VCaP (cell line): ENCODE results near the gene SLC19A1.

ENCODE experiments used
- H3K27ac ChIP-seq: fragments of 450-650 bp; 2 replicates; pipeline ENCODE4 v1.5.1; 2017
- CTCF ChIP-seq: fragments of 450-650 bp; conservative IDR thresholded peaks from 2 replicates; pipeline ENCODE4 v1.5.1; 2017; ENCODE audit warnings: mild to moderate bottlenecking, moderate library complexity

The SLC19A1 gene

GRCh38 chr21:45473496-45474322 lies 68.5 kb downstream of the SLC19A1 start:
- no peak overlapping the region for H3K27ac ChIP-seq
- no peak for TF ChIP-seq CTCF

DNA sequence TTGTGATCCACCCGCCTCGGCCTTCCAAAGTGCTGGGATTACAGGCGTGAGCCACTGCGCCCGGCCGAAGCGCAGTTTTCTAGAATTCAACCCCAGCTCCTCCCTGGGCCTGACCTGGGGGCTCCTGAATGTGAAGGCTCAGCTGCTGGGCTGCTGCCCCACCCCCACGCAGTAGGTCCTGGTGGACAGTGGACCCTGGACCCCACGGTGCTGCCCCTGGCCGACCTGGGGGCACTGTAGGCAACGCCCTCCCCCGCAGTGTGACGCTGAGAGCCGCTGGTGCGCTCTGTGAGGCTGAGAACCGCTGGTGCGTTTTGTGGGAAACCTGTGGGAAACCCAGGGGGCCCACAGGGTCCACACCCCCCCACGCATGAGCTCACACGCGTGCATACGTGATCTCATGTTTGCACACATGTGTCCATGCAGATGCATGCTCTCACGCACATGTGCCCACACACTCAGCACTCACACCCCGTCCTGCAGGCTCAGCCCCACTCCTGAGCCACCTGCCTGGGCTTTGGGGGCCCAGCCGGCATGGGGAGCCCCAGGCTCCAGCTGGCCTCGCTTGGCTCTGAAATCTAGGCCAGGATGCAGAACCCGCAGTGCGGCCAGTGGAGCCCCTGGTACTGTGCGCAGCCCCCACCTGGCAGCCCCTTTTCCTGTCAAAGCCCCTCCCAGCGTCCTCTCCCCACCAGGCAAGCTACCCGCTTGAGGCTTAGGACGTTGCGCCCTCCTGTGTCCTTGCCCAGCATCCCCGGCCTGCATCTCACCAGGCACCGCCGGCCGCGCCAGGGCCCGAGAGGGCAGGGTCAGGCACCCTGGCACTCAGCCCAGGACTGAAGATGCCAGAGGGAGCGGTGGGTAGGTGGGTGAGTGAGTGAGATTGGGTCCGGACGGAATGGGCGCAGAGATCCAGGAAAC lies 69.5 kb downstream of the SLC19A1 start:
- TF ChIP-seq CTCF = no peak
- no peak overlapping the region for H3K27ac ChIP-seq

DNA sequence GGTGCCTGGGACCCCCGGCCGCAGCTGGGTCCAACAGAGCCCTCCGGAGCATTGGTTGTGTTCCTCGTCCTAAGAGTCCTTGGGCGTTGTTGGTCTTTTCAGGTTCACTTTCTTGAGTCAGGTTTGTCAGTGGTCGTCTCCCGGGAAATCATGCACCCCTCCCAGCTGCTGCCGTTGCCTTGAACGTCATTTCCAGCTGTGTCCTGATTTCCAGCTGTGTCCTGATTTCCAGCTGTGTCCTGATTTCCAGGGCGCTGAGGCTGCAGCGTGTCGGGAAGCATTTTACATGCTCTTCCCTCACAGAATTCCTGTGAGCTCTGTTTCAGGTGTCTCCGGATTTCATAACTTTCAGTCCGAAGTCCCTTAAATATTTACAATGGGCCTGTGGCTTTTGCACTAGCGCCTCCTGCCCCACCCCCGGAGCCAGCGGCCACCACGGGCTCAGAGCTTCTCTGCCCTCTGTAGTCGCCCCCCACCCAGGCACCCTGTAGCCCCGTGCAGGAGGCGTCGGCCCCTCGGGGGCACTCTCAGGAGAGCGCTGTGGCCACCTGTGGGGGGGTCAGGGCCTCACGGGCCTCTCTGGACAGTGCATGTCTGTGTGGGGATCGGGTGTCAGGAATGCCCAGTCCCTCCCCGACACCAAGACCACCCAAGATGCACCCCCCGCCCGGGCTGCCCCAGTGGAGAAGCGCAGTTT lies 70.6 kb downstream of the SLC19A1 start:
- H3K27ac ChIP-seq = no peak overlapping the region
- no peak for TF ChIP-seq CTCF

DNA sequence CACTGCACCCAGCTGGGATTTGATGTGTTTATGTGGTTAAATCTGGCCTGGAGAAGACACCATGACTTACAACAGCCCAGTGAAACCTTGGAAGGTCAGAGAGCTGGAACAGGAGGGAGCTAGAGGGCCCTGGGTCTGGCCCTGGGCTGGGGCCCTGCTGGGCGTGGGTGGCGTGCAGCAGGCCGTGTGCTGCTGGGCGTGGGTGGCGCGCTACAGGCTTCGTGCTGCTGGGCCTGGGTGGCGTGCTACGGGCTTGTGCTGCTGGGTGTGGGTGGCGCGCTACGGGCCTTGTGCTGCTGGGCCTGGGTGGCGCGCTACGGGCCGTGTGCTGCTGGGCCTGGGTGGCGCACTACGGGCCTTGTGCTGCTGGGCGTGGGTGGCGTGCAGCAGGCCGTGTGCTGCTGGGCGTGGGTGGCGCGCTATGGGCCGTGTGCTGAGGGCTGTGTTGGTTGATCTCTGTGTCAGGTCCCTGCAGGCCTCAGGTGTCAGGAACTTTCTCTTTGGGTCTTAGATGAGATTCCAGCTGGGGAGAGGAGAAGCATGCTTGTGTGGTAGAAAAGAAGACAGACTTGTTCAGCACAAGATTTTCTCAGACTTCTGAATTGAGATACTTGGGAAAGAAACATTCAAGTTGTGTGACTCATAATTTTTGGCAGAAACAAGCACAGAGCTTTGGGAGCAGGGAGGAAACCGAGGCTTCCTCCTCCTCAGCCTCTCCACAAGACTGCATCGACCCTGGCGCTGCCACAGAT lies 71.3 kb downstream of the SLC19A1 start:
- no peak overlapping the region for H3K27ac ChIP-seq
- no peak for TF ChIP-seq CTCF

- no peak overlapping the region for H3K27ac ChIP-seq
- TF ChIP-seq CTCF = no peak
Measured at GRCh38 chr21:45470087-45470515, 72.1 kb downstream of the SLC19A1 start.

DNA sequence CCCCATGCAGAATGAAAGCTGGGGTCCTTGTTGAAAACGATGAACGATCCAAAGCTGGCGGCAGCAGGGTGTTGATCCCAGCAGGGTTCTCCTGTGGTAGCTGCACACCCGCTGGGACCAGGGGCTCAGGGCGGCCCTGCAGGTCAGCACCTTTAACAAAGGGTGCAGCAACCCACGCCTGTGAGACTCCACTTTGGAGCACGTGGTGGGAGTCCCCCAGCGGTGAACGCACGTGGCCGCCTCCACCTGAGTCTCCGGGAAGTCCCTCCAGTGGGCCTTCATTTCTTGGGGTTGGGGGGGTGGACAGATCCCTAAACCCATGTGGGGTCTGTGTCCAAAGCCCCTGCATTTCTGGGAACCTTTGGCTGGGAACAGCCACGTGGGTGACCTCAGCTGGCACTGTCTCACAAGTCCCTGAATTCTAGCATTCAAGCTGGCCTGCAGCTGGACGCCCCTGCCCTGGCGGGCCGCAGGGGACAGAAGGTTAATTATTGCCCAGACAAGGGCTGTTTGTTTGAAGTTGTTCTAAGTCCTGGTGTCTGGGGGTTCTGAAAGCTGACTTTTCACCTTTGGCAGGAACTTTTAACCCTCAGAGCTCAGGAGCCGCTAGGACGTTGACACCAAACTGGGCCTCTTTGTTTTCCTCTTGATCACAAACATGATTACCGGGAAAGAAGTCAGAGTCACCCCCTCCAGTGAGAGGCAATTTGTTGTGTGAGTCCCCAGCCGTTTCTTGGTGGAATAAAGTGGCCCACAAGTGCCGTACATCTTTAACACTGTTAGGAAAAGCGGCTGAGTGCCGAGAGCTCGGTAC lies 72.8 kb downstream of the SLC19A1 start:
- H3K27ac ChIP-seq = no peak overlapping the region
- no peak for TF ChIP-seq CTCF
